Panc1 (cell line): ENCODE measurements around the gene SCN3B. TPM values are rescaled to one million over a fixed set of nuclear protein-coding genes. Genes with fewer than 3 reads are reported as not detected.

Experiments
- ATAC-seq: fragments of 200-7000 bp; cut with Tn5 transposase; 2 replicates; pipeline ENCODE4 v1.9.1; 2020; ENCODE audit warnings: mild to moderate bottlenecking, moderate library complexity
- BruUV-seq: library from RNA; stranded (reverse); fragments of 400-500 nt; replicated peaks from 2 replicates; lab custom pipeline; 2021; lab: Mats Ljungman, UMichigan
- CTCF ChIA-PET: fragments of 300-600 bp; sonication (Branson Sonifier 250); formaldehyde crosslinking; loops from one replicate; lab custom pipeline; 2022; ENCODE audit warnings: antibody characterized with exemption; lab: Charles Lee
- POLR2A ChIA-PET: fragments of 300-600 bp; sonication (Branson Sonifier 250); formaldehyde crosslinking; loops from one replicate; lab custom pipeline; 2022; ENCODE audit warnings: antibody characterized with exemption; lab: Charles Lee
- DNase-seq: peaks from one replicate; pipeline ENCODE4 v3.0.0-alpha.2; 2010; ENCODE audit warnings: low read depth, low spot score
- H3K27ac ChIP-seq: 2 replicates; pipeline ENCODE4 v1.5.1; 2011; ENCODE audit warnings: mild to moderate bottlenecking, low read length, inconsistent platforms
- H3K27me3 ChIP-seq: fragments of 200-500 bp; sonication (Bioruptor generic); 2 replicates; pipeline ENCODE4 v1.6.0; 2014; ENCODE audit warnings: low read length, inconsistent platforms; ENCODE audit not compliant: control insufficient read depth, insufficient read depth
- H3K36me3 ChIP-seq: fragments of 200-500 bp; sonication (Bioruptor generic); 2 replicates; pipeline ENCODE4 v1.5.1; 2014; ENCODE audit warnings: inconsistent platforms, mild to moderate bottlenecking, low read length, moderate library complexity; ENCODE audit not compliant: control insufficient read depth, insufficient read depth
- H3K4me1 ChIP-seq: 2 replicates; pipeline ENCODE4 v1.5.1; 2011; ENCODE audit warnings: inconsistent platforms, mild to moderate bottlenecking, low read length, moderate library complexity; ENCODE audit not compliant: control insufficient read depth, insufficient read depth
- H3K4me3 ChIP-seq, 2 experiments: 2 replicates each; pipeline ENCODE4 v1.5.1; 2011 to 2012; ENCODE audit warnings: low read depth in 2 of 2, low read length in 2 of 2, mild to moderate bottlenecking in 2 of 2, inconsistent platforms in 1 of 2, moderate library complexity in 1 of 2
- H3K9me3 ChIP-seq: fragments of 200-500 bp; sonication (Bioruptor generic); 2 replicates; pipeline ENCODE4 v1.5.1; 2014; ENCODE audit warnings: low read depth, mild to moderate bottlenecking, inconsistent platforms, low read length, moderate library complexity; ENCODE audit not compliant: control insufficient read depth, insufficient read depth
- POLR2AphosphoS5 ChIP-seq: IDR thresholded peaks from 2 replicates; pipeline ENCODE4 v1.6.1; 2012; ENCODE audit warnings: mild to moderate bottlenecking, low read depth, low read length, moderate library complexity
- SIN3A ChIP-seq: IDR thresholded peaks from 2 replicates; pipeline ENCODE4 v1.6.1; 2012; ENCODE audit warnings: low read depth, mild to moderate bottlenecking, low read length, moderate library complexity, borderline replicate concordance; ENCODE audit not compliant: insufficient read depth
- TCF7L2 ChIP-seq: IDR thresholded peaks from 2 replicates; pipeline ENCODE4 v1.6.1; 2011; ENCODE audit warnings: mild to moderate bottlenecking, low read depth, low read length, inconsistent platforms
- in situ Hi-C: cut with HindIII; loops from 2 replicates; pipeline ENCODE4 v1.10.0; 2016; ENCODE audit warnings: low sequenced_read_pairs, low pct_unique_long_range_greater_than_20kb
- intact Hi-C: fragments of 100-400 bp; cut with micrococcal nuclease; formaldehyde crosslinking; loops from one replicate; pipeline ENCODE4 v1.10.0; 2022; ENCODE audit not compliant: unreplicated experiment
- total RNA-seq: library from RNA; stranded (reverse); gene quantifications from one replicate; pipeline ENCODE4 v1.2.1, GENCODE V29; 2021; ENCODE audit not compliant: unreplicated experiment
- TF ChIP-seq, protein P1 (sequence below): fragments of 450-650 bp; IDR thresholded peaks from 2 replicates; pipeline ENCODE4 v1.5.1; 2017; ENCODE audit warnings: mild to moderate bottlenecking
- TF ChIP-seq, protein P2 (sequence below), 2 experiments: IDR thresholded peaks; 2 replicates each; pipeline ENCODE4 v1.6.1; 2011 to 2012; ENCODE audit warnings: low read depth in 2 of 2, control low read depth in 1 of 2, low read length in 1 of 2, mild to moderate bottlenecking in 1 of 2, moderate library complexity in 1 of 2; ENCODE audit not compliant: insufficient read depth in 1 of 2

Gene SCN3B
- total RNA-seq, 1 experiment from 2014 or later = 0.10 TPM

DNA sequence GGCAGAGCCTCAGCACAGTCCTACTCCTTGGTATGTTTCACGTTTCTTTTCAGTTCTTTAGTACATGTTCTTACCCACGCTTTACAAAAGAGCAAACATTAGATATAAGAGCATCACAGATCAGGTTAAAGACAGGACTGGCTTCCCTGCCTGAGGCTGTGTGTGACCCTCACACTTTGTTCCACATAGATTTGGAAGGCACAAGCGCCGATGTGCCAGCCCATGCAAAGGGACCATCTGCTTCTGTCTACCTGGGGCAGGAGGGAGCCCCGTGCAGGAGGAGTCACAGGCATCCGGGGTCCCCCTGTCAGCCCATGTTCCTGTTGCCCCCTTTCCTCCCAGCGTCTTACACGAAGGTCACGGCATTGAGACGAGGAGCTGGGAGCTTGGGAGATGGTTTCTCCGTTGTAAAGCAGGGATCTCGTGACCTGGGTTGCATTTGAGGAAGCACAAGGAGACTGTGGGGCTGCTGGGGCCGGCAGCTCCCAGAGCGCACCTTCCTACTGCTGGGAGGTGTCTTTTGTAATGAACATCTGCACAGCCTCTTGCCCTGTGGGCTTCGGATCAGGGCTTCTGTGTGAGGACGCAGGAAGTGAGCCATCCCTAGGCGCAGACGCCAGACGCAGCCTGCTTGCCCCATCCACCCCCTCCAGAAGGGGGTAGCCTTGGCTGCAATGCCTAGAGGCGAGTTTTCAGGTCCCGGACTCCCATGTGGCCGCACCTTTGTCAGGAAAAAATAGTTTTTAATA is 72.6 kb downstream of the SCN3B start:
- TF ChIP-seq, protein P1, sequence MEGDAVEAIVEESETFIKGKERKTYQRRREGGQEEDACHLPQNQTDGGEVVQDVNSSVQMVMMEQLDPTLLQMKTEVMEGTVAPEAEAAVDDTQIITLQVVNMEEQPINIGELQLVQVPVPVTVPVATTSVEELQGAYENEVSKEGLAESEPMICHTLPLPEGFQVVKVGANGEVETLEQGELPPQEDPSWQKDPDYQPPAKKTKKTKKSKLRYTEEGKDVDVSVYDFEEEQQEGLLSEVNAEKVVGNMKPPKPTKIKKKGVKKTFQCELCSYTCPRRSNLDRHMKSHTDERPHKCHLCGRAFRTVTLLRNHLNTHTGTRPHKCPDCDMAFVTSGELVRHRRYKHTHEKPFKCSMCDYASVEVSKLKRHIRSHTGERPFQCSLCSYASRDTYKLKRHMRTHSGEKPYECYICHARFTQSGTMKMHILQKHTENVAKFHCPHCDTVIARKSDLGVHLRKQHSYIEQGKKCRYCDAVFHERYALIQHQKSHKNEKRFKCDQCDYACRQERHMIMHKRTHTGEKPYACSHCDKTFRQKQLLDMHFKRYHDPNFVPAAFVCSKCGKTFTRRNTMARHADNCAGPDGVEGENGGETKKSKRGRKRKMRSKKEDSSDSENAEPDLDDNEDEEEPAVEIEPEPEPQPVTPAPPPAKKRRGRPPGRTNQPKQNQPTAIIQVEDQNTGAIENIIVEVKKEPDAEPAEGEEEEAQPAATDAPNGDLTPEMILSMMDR = no peak
- TF ChIP-seq TCF7L2 (no peak), SIN3A (no peak), POLR2AphosphoS5 (no peak)
- TF ChIP-seq, protein P2, sequence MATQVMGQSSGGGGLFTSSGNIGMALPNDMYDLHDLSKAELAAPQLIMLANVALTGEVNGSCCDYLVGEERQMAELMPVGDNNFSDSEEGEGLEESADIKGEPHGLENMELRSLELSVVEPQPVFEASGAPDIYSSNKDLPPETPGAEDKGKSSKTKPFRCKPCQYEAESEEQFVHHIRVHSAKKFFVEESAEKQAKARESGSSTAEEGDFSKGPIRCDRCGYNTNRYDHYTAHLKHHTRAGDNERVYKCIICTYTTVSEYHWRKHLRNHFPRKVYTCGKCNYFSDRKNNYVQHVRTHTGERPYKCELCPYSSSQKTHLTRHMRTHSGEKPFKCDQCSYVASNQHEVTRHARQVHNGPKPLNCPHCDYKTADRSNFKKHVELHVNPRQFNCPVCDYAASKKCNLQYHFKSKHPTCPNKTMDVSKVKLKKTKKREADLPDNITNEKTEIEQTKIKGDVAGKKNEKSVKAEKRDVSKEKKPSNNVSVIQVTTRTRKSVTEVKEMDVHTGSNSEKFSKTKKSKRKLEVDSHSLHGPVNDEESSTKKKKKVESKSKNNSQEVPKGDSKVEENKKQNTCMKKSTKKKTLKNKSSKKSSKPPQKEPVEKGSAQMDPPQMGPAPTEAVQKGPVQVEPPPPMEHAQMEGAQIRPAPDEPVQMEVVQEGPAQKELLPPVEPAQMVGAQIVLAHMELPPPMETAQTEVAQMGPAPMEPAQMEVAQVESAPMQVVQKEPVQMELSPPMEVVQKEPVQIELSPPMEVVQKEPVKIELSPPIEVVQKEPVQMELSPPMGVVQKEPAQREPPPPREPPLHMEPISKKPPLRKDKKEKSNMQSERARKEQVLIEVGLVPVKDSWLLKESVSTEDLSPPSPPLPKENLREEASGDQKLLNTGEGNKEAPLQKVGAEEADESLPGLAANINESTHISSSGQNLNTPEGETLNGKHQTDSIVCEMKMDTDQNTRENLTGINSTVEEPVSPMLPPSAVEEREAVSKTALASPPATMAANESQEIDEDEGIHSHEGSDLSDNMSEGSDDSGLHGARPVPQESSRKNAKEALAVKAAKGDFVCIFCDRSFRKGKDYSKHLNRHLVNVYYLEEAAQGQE (IDR thresholded peaks at IDR 0.05; ENCODE audit: insufficient read depth in 1 of 2, low read depth in 2 of 2, low read length in 1 of 2) = no peak
- intact Hi-C loops = loop anchor here (10.0 kb wide), 1 partner anchor 477 kb away; no protein-coding TSS in a partner anchor
- peaks cover 10% of the 10 kb centered on the region for H3K27me3 ChIP-seq
- H3K4me3 ChIP-seq = no peak overlapping the region
- BruUV-seq = no TSS peak
- ATAC-seq = no peak
- H3K27ac ChIP-seq = no peak overlapping the region
- H3K4me1 ChIP-seq = no peaks in the 10 kb centered on the region
- DNase-seq = no peak
- H3K36me3 ChIP-seq = no peaks in the 10 kb centered on the region
- ChIA-PET CTCF (interaction anchor here (0.5 to 1.9 kb wide), 2 partner anchors 126 to 1043 kb away, joined by 9 to 20 read pairs; no protein-coding TSS in a partner anchor), POLR2A (interaction anchor here (0.5 kb wide), 1 partner anchor 153 kb away, joined by 10 read pairs; no protein-coding TSS in a partner anchor)
- no peaks in the 10 kb centered on the region for H3K9me3 ChIP-seq
- in situ Hi-C loops = no loop called here

DNA sequence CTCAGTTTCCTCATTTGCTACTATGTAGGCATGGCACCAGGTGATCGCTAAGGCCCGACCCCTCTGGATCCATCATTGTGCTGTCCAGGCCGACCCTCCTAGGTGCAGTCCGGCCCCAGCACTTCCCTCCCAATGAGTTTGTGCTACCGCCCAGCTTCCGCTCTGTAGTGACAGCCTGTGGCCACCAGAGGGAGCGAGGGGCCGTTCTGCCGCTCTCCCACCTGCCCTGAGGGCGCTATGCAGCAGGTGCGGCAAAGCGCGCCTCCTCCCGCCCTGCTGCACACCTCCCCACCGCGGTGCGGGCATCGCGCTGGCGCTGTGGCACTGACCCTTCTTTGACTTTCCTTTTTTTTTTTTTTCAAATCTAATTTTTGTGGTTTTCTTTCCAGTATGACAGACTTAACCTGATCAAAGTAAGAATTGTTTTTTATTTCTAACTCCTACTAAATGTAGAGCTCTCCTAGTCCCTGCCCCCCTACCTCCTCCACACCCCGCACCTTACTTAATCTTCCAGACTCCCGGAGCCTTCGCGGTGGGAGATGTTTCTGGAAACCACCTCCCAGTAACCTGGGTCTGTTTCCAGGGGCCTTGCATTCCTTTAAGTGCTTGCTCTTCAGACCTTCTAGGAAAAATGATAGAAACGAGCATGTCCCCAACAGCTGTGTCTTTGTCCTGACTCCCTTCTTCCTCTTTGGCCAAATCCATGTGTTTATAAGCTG is 73.7 kb downstream of the SCN3B start:
- Histone ChIP-seq H3K4me3 (no peak overlapping the region), H3K4me1 (no peaks in the 10 kb centered on the region), H3K27ac (no peak overlapping the region), H3K27me3 (peaks cover 17% of the 10 kb centered on the region), H3K36me3 (no peaks in the 10 kb centered on the region), H3K9me3 (no peaks in the 10 kb centered on the region)
- intact Hi-C loops = loop anchor here (10.0 kb wide), 1 partner anchor 476 kb away; no protein-coding TSS in a partner anchor
- no TSS peak for BruUV-seq
- in situ Hi-C loops = no loop called here
- DNase-seq (peak; percentile 32), ATAC-seq (peak; percentile 83)
- ChIA-PET POLR2A (interaction anchor here (0.6 kb wide), 1 partner anchor 92 kb away, joined by 3 read pairs; no protein-coding TSS in a partner anchor), CTCF (interaction anchor here (0.5 to 1.9 kb wide), 7 partner anchors 8 to 794 kb away, joined by 3 to 20 read pairs (median 6); no protein-coding TSS in a partner anchor)
- no peak for TF ChIP-seq SIN3A
- TF ChIP-seq, protein P2 (IDR thresholded peaks at IDR 0.05; ENCODE audit: insufficient read depth in 1 of 2, low read depth in 2 of 2, low read length in 1 of 2) = 0 out of 4 replicates have a peak, but pooled peaks of 1 of the 2 experiments have one; percentile 17
- TF ChIP-seq, protein P1 = peak; percentile 99
- TF ChIP-seq TCF7L2 = no peak
- no peak for TF ChIP-seq POLR2AphosphoS5
